ENCODE measurements around the gene TAF1. TPM values are rescaled to one million over a fixed set of nuclear protein-coding genes. Genes with fewer than 3 reads are reported as not detected.

The TAF1 gene
- total RNA-seq, 1 donor from 2014 or later, result 70.0 TPM

DNA sequence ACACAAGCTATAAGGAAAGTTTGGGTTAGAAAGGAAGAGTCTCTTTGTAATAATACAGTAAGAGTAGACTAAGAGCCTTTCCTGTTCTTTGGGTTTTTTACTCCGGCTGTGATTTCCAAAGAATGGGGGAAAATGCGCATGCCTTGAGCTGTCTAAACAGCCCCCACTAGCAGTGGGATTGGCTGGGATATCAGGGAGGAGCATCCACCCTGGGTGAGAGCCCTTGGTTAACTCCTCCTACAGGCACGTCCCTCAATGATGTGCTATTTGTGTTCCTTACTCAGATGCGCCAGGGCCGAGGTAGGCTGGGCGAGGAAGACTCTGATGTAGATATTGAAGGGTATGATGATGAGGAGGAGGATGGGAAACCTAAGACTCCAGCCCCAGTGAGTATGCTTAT lies 92.7 kb downstream of the TAF1 start:
- POLR2A ChIA-PET, result no interaction called here
- no peak overlapping the region for H3K4me3 Mint-ChIP-seq
- peaks cover 81% of the 10 kb centered on the region for H3K36me3 Mint-ChIP-seq (ENCODE audit: low read depth)
- H3K9me3 Mint-ChIP-seq, result no peaks in the 10 kb centered on the region
- no peak overlapping the region for H3K27ac Mint-ChIP-seq
- intact Hi-C loops (cut with micrococcal nuclease), result no loop called here
- CTCF ChIA-PET, result no interaction called here
- TF ChIP-seq, protein P1, sequence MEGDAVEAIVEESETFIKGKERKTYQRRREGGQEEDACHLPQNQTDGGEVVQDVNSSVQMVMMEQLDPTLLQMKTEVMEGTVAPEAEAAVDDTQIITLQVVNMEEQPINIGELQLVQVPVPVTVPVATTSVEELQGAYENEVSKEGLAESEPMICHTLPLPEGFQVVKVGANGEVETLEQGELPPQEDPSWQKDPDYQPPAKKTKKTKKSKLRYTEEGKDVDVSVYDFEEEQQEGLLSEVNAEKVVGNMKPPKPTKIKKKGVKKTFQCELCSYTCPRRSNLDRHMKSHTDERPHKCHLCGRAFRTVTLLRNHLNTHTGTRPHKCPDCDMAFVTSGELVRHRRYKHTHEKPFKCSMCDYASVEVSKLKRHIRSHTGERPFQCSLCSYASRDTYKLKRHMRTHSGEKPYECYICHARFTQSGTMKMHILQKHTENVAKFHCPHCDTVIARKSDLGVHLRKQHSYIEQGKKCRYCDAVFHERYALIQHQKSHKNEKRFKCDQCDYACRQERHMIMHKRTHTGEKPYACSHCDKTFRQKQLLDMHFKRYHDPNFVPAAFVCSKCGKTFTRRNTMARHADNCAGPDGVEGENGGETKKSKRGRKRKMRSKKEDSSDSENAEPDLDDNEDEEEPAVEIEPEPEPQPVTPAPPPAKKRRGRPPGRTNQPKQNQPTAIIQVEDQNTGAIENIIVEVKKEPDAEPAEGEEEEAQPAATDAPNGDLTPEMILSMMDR (IDR thresholded peaks at IDR 0.05), result no peak
- ATAC-seq (ENCODE audit: low read depth), result no peak
- no peaks in the 10 kb centered on the region for H3K27me3 Mint-ChIP-seq
- no peaks in the 10 kb centered on the region for H3K4me1 Mint-ChIP-seq
- no peak for DNase-seq

DNA sequence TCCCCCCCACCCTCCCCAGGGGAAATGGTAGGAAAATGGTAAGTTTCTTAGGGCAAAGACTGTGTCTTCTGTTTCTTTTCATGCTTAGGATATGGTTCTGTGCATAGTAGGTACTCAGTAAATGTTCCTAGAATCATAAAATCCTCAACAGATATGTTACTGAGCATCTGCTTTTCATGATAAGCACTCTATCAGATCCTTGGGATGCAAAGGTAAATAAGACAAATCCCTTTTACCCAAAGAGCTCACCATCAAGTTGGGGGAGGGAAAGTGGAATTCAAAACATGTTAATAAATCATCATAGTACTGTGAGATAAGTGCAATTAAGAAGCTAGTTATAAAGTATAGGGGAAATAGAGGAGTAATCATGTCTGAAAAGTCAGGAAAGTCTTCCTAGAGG lies 98.8 kb downstream of the TAF1 start:
- CTCF ChIA-PET, result interaction anchor here (0.6 kb wide), 1 partner anchor 187 kb away, joined by 3 read pairs; no protein-coding TSS in a partner anchor
- ATAC-seq (ENCODE audit: low read depth) (no peak), DNase-seq (no peak)
- TF ChIP-seq, protein P1 (IDR thresholded peaks at IDR 0.05), result no peak
- Mint-ChIP-seq H3K4me1 (no peaks in the 10 kb centered on the region), H3K9me3 (no peaks in the 10 kb centered on the region), H3K36me3 (ENCODE audit: low read depth) (peaks cover 62% of the 10 kb centered on the region), H3K27me3 (no peaks in the 10 kb centered on the region), H3K27ac (no peak overlapping the region), H3K4me3 (no peak overlapping the region)
- intact Hi-C loops (cut with micrococcal nuclease), result loop anchor here (5.0 kb wide), 1 partner anchor 67 kb away; the partner anchor contains the start of gene OGT
- POLR2A ChIA-PET, result interaction anchor here (0.6 kb wide), 3 partner anchors 17 to 119 kb away, joined by 3 to 6 read pairs (median 5); no protein-coding TSS in a partner anchor

DNA sequence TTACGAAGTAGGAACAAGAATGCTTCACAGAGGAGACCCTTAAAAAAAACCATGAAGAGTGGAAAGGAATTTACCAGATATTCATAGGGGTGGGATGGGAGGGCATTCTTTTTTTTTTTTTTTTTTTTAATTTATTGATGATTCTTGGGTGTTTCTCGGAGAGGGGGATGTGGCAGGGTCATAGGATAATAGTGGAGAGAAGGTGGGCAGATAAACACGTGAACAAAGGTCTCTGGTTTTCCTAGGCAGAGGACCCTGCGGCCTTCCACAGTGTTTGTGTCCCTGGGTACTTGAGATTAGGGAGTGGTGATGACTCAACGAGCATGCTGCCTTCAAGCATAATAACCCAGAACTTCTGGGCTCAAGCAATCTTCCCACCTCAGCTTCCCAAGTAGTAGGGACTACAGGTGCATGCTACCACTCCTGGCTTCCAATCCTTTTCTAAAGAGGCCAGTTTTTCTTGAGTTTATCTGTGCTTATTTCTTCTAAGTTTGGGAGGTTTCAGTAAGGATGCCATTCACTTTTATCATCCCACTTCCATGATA lies 100.9 kb downstream of the TAF1 start:
- ATAC-seq (ENCODE audit: low read depth) (no peak), DNase-seq (no peak)
- Mint-ChIP-seq H3K4me3 (no peak overlapping the region), H3K36me3 (ENCODE audit: low read depth) (peaks cover 43% of the 10 kb centered on the region), H3K9me3 (no peaks in the 10 kb centered on the region), H3K27me3 (no peaks in the 10 kb centered on the region), H3K27ac (no peak overlapping the region), H3K4me1 (no peaks in the 10 kb centered on the region)
- intact Hi-C loops (cut with micrococcal nuclease), result loop anchor here (5.0 kb wide), 1 partner anchor 65 kb away; the partner anchor contains the start of gene OGT
- POLR2A ChIA-PET, result interaction anchor here (0.7 kb wide), 1 partner anchor 80 kb away, joined by 9 read pairs; no protein-coding TSS in a partner anchor
- CTCF ChIA-PET, result no interaction called here
- TF ChIP-seq, protein P1 (IDR thresholded peaks at IDR 0.05), result no peak

DNA sequence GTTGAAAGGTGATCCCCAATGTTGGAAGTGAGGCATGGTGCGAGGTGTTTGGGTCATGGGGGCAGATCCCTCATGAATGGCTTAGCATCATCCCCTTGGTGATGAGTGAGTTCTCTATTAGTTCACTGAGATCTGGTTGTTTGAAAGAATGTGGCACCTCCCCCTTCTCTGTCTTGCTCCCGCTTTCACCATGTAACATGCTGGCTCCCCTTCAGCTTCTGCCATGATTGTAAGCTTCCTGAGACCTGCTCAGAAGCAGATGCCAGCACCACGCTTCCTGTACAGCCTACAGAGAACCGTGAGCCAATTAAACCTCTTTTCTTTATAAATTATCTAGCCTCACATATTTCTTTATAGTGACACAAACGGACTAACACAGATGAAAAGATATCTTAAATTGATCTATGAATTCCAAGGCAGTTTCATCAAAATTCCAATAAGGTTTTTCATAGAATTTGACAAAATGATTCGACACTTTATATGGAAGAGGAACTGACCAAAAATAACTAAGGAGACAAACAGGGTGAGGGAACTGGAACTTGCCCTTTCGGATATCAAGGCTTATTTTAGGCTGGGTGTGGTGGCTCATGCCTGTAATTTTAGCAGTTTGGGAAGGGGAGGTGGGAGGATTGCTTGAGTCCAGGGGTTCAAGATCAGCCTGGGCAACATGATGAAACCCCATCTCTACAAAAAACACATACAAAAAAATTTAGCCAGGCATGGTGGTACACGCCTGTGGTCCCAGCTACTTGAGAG lies 109.8 kb downstream of the TAF1 start:
- ChIA-PET CTCF (no interaction called here), POLR2A (no interaction called here)
- TF ChIP-seq, protein P1 (IDR thresholded peaks at IDR 0.05), result no peak
- intact Hi-C loops (cut with micrococcal nuclease), result no loop called here
- no peak for ATAC-seq (ENCODE audit: low read depth)
- no peak overlapping the region for H3K27ac Mint-ChIP-seq
- no peaks in the 10 kb centered on the region for H3K27me3 Mint-ChIP-seq
- peaks cover 2% of the 10 kb centered on the region for H3K36me3 Mint-ChIP-seq (ENCODE audit: low read depth)
- no peaks in the 10 kb centered on the region for H3K9me3 Mint-ChIP-seq
- no peak for DNase-seq
- H3K4me1 Mint-ChIP-seq, result no peaks in the 10 kb centered on the region
- H3K4me3 Mint-ChIP-seq, result no peak overlapping the region

DNA sequence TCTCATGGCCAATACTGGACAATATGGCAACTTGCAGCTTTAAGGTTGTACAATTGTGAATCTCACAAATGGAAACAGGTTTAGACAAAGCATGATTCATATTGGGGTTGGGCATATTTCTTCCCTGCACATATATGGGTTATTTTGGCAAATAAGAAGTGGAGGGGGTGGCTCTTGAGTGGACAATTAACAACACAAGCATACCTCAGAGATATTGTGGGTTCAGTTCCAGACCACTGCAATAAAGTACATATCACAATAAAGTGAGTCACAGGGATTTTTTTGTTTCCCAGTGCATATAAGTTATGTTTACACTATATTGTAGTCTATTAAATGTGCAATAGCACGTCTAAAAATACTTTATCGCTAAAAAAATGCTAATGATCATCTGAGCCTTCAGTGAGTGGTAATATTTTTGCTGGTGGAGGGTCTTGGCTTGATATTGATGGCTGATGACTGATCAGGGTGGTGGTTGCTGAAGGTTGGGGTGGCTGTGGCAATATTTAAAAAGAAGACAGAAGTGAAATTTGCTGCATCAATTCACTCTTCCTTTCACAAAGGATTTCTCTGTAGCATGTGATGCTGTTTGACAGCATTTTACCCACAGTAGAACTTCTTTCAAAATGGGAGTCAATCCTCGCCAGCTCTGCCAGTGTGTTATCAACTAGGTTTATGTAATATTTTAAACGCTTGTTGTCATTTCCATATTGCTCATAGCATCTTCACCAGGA lies 116.2 kb downstream of the TAF1 start:
- POLR2A ChIA-PET, result no interaction called here
- Mint-ChIP-seq H3K27me3 (no peaks in the 10 kb centered on the region), H3K4me3 (no peak overlapping the region), H3K9me3 (no peaks in the 10 kb centered on the region), H3K36me3 (ENCODE audit: low read depth) (no peaks in the 10 kb centered on the region), H3K27ac (peak overlapping the region; percentile 37), H3K4me1 (peaks cover 12% of the 10 kb centered on the region)
- DNase-seq (no peak), ATAC-seq (ENCODE audit: low read depth) (no peak)
- intact Hi-C loops (cut with micrococcal nuclease), result no loop called here
- TF ChIP-seq, protein P1 (IDR thresholded peaks at IDR 0.05), result no peak
- CTCF ChIA-PET, result no interaction called here

All from activated B cell treated with CpG ODN at 0.5 μM for 24 hours (primary cell).